HL-60 (cell line): ENCODE results near the gene AHRR.

Experiments
- CTCF ChIP-seq: IDR thresholded peaks from one replicate; pipeline ENCODE4 v1.5.1; 2011; ENCODE audit warnings: low read length, control low read depth, inconsistent platforms; ENCODE audit not compliant: insufficient read depth
- GABPA ChIP-seq: IDR thresholded peaks from 2 replicates; pipeline ENCODE4 v1.6.1; 2012; ENCODE audit warnings: low read depth
- POLR2AphosphoS5 ChIP-seq: IDR thresholded peaks from 2 replicates; pipeline ENCODE4 v1.6.1; 2012; ENCODE audit warnings: low read depth

- TF ChIP-seq POLR2AphosphoS5, result no peak
- no peak for TF ChIP-seq CTCF
- no peak for TF ChIP-seq GABPA
These were observed 101.1 kb downstream of the AHRR start for GRCh38 chr5:422323-423232.
